Cardiac fibroblast (primary cell): ENCODE results near the gene TMEM204.

ENCODE experiments used
- DNase-seq, 2 donors: peaks; one replicate each; pipeline versions ENCODE4 v3.0.0 to v3.0.0-alpha.2; 2010; ENCODE audit warnings: low read depth in 2 of 2
- H3K4me3 ChIP-seq, 2 donors: replicated peaks in 1 of 2; 1 replicate in 1 of 2; 2 replicates in 1 of 2; pipeline ENCODE4 v1.5.1; 2011; ENCODE audit warnings: low read depth in 2 of 2, low read length in 2 of 2, mild to moderate bottlenecking in 2 of 2, moderate library complexity in 1 of 2
- CTCF ChIP-seq: IDR thresholded peaks from one replicate; pipeline ENCODE4 v1.5.1; 2011; ENCODE audit warnings: low read depth, mild to moderate bottlenecking, low read length, inconsistent platforms

TMEM204 gene

GRCh38 chr16:1499756-1500464, 33.6 kb upstream of the TMEM204 start:
- no peak for TF ChIP-seq CTCF
- H3K4me3 ChIP-seq, result no peak overlapping the region
- DNase-seq, result no peak

DNA sequence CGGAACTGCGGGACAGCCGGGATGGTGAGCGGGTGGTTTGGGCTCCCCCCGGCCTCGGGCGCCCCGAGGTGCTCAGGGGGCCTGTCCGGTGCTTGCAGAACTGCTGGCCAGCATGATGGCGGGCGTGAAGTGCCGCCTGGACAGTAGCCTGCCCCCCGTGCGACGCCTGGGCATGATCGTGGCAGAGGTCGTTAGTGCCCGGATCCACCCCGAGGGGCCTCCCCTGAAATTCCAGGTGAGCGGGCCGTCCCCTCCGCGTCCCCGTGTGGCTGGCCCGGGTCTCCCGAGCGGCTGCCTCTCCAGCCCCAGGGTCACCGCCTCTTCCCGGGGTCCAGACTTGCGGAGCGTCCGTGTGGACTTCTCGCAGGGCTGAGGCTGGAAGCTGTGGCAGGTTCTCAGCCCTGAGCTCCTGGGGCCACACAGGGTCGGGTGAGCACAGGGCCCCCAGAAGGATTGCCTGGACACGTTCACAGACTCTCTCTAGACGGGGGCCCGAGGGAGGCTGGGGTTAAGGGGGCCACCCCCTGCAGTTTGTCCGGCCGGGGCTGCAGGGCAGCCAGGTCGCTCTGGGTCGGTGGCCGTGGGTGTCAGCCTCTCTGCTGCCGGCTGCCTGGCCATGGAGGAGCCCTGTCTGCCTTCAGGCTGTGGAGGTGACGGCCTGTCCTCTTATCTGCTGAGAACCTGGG, 32.9 kb upstream of the TMEM204 start:
- H3K4me3 ChIP-seq, result no peak overlapping the region
- no peak for TF ChIP-seq CTCF
- no peak for DNase-seq

DNA sequence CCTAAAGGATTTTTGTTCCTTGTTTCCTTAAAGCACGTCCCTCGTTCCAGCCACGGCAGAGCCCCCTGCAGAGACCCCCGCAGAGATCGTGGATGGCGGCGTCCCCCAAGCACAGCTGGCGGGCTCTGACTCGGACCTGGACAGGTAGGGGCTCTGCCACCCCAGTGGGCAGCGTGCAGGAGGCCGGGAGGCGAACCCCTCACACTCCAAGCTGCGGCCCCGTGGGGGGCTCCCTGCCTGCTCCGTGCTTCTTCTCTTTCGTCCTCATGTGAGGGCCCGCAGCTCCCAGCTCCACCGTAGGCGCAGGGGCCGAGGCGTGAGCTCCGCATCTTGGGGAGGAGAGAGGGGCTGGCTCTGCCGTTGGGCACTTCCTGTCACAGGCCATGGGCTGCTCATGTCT, 31.8 kb upstream of the TMEM204 start:
- no peak for TF ChIP-seq CTCF
- no peak overlapping the region for H3K4me3 ChIP-seq
- no peak for DNase-seq

GRCh38 chr16:1502092-1503004, 31.1 kb upstream of the TMEM204 start:
- no peak overlapping the region for H3K4me3 ChIP-seq
- TF ChIP-seq CTCF, result no peak
- no peak for DNase-seq

GRCh38 chr16:1503110-1503955, 30.1 kb upstream of the TMEM204 start:
- H3K4me3 ChIP-seq, result no peak overlapping the region
- no peak for DNase-seq
- no peak for TF ChIP-seq CTCF
